Measurements from ENCODE around the gene RAET1E.
"Not testable (repeated sequence)": the region's sequence is repeated elsewhere in the genome, so short reads cannot be mapped to it uniquely, and the experiment has no call there.

Gene RAET1E

GRCh38 chr6:149861603-149862423 is 36.1 kb downstream of the RAET1E start:
- no peak for DNase-seq (ENCODE audit: low read depth in 2 of 2)

- no peak for DNase-seq (ENCODE audit: low read depth in 2 of 2)
These were observed 36.9 kb downstream of the RAET1E start for GRCh38 chr6:149860834-149861602.

GRCh38 chr6:149860513-149860833 is 37.4 kb downstream of the RAET1E start:
- no peak for DNase-seq (ENCODE audit: low read depth in 2 of 2)

GRCh38 chr6:149859938-149860337 is 38.0 kb downstream of the RAET1E start:
- no peak for DNase-seq (ENCODE audit: low read depth in 2 of 2)

GRCh38 chr6:149859368-149859767 is 38.5 kb downstream of the RAET1E start:
- no peak for DNase-seq (ENCODE audit: low read depth in 2 of 2)

- DNase-seq (ENCODE audit: low read depth in 2 of 2), result no peak
These were observed 40.4 kb downstream of the RAET1E start for GRCh38 chr6:149857541-149857940.

- DNase-seq (ENCODE audit: low read depth in 2 of 2), result no peak
These were observed 41.5 kb downstream of the RAET1E start for GRCh38 chr6:149856256-149856994.

GRCh38 chr6:149855741-149856140 is 42.2 kb downstream of the RAET1E start:
- no peak for DNase-seq (ENCODE audit: low read depth in 2 of 2)

GRCh38 chr6:149855040-149855654 is 42.8 kb downstream of the RAET1E start:
- no peak for DNase-seq (ENCODE audit: low read depth in 2 of 2)

- no peak for DNase-seq (ENCODE audit: low read depth in 2 of 2)
These were observed 43.4 kb downstream of the RAET1E start for GRCh38 chr6:149854532-149854931.

GRCh38 chr6:149854017-149854416 is 43.9 kb downstream of the RAET1E start:
- not testable (repeated sequence) for DNase-seq (ENCODE audit: low read depth in 2 of 2)

GRCh38 chr6:149852881-149853280 is 45.0 kb downstream of the RAET1E start:
- DNase-seq (ENCODE audit: low read depth in 2 of 2), result no peak

- no peak for DNase-seq (ENCODE audit: low read depth in 2 of 2)
These were observed 45.7 kb downstream of the RAET1E start for GRCh38 chr6:149852180-149852579.

GRCh38 chr6:149851461-149852110 is 46.3 kb downstream of the RAET1E start:
- no peak for DNase-seq (ENCODE audit: low read depth in 2 of 2)

GRCh38 chr6:149848343-149848742 is 49.6 kb downstream of the RAET1E start:
- not testable (repeated sequence) for DNase-seq (ENCODE audit: low read depth in 2 of 2)

Measured in stimulated activated CD8-positive, alpha-beta memory T cell treated with anti-CD3 and anti-CD28 coated beads, Interleukin-15, amount 100 ng/mL, for 48 hours (primary cell).